Right forelimb (tissue), 1 donor: Measurements from ENCODE around the gene RABAC1.
"Not testable (repeated sequence)": the region's sequence is repeated elsewhere in the genome, so short reads cannot be mapped to it uniquely, and the experiment has no call there.

Experiments used
- DNase-seq: peaks from one replicate; pipeline ENCODE4 v3.0.0-alpha.2; 2018

Gene RABAC1

GRCh38 chr19:41927497-41928192, 31.5 kb downstream of the RABAC1 start:
- no peak for DNase-seq

- no peak for DNase-seq
Observed at GRCh38 chr19:41926763-41927496, 32.2 kb downstream of the RABAC1 start.

- no peak for DNase-seq
Observed at GRCh38 chr19:41926028-41926762, 32.9 kb downstream of the RABAC1 start.

GRCh38 chr19:41925208-41926003, 33.7 kb downstream of the RABAC1 start:
- DNase-seq = no peak

- DNase-seq = no peak
Observed at GRCh38 chr19:41924151-41925145, 34.7 kb downstream of the RABAC1 start.

GRCh38 chr19:41923045-41923788, 35.9 kb downstream of the RABAC1 start:
- no peak for DNase-seq

GRCh38 chr19:41922585-41922984, 36.5 kb downstream of the RABAC1 start:
- no peak for DNase-seq

GRCh38 chr19:41921577-41922576, 37.2 kb downstream of the RABAC1 start:
- no peak for DNase-seq

- DNase-seq = no peak
Observed at GRCh38 chr19:41920882-41921576, 38.1 kb downstream of the RABAC1 start.

- no peak for DNase-seq
Observed at GRCh38 chr19:41919948-41920712, 39.0 kb downstream of the RABAC1 start.

GRCh38 chr19:41918653-41919244, 40.4 kb downstream of the RABAC1 start:
- DNase-seq = no peak

- no peak for DNase-seq
Observed at GRCh38 chr19:41918095-41918494, 41.0 kb downstream of the RABAC1 start.

GRCh38 chr19:41917676-41918075, 41.4 kb downstream of the RABAC1 start:
- DNase-seq = no peak

- DNase-seq = no peak
Observed at GRCh38 chr19:41915776-41916414, 43.2 kb downstream of the RABAC1 start.

- no peak for DNase-seq
Observed at GRCh38 chr19:41915021-41915775, 43.9 kb downstream of the RABAC1 start.

GRCh38 chr19:41914424-41914834, 44.7 kb downstream of the RABAC1 start:
- not testable (repeated sequence) for DNase-seq
